ENCODE results near the gene TMEM120B.
"Not testable (repeated sequence)": the region's sequence is repeated elsewhere in the genome, so short reads cannot be mapped to it uniquely, and the experiment has no call there.

GRCh38 chr12:121709064-121709424 is 3.5 kb upstream of the TMEM120B start:
- not testable (repeated sequence) for TF ChIP-seq POLR2A, CTCF (IDR thresholded peaks at IDR 0.05)

Data from body of pancreas (tissue), 4 donors.